ENCODE data around the gene SMAD2.
"Not testable (repeated sequence)": the region's sequence is repeated elsewhere in the genome, so short reads cannot be mapped to it uniquely, and the experiment has no call there.

The SMAD2 gene

DNA sequence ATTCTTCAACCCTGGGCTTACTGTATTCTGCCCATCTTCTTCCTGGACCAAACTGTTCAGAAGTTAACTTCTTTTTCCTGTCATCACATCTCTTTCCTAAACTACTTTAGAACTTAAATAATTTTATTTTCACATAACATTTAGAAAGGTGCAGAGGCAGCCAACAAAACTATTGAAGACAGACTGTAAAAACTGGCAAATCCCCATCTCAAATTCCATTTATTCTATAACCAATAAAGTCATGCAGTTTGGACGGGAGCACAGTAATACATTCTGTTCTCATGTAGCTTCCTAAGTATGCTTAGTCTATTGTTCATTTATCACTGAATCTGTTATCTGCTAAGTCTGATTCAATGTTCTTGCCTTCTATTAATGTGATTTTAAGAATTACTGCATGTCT lies 99.1 kb downstream of the SMAD2 start:
- DNase-seq: no peak

GRCh38 chr18:47830772-47831171 lies 99.7 kb downstream of the SMAD2 start:
- DNase-seq: no peak

DNA sequence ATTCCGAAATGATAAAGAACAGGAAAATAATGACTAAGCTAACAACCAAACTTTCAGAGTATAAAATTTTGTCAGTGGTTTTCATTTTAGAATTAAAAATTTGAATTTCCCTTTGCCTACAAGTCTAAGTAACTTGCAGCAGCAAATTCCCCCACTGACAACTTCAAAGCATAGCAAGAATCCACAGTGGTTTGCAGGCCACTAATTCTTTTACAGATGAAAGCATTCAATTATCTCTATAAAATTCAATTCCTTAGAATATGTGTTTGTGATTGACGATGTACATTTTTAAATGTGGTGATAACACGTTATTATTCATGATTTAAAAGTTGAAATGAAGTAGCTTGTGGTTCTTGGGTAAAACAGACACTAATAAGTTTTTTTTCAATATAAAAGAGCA lies 100.6 kb downstream of the SMAD2 start:
- DNase-seq: no peak

- DNase-seq: not testable (repeated sequence)
Measured at GRCh38 chr18:47828031-47828430, 102.4 kb downstream of the SMAD2 start.

DNA sequence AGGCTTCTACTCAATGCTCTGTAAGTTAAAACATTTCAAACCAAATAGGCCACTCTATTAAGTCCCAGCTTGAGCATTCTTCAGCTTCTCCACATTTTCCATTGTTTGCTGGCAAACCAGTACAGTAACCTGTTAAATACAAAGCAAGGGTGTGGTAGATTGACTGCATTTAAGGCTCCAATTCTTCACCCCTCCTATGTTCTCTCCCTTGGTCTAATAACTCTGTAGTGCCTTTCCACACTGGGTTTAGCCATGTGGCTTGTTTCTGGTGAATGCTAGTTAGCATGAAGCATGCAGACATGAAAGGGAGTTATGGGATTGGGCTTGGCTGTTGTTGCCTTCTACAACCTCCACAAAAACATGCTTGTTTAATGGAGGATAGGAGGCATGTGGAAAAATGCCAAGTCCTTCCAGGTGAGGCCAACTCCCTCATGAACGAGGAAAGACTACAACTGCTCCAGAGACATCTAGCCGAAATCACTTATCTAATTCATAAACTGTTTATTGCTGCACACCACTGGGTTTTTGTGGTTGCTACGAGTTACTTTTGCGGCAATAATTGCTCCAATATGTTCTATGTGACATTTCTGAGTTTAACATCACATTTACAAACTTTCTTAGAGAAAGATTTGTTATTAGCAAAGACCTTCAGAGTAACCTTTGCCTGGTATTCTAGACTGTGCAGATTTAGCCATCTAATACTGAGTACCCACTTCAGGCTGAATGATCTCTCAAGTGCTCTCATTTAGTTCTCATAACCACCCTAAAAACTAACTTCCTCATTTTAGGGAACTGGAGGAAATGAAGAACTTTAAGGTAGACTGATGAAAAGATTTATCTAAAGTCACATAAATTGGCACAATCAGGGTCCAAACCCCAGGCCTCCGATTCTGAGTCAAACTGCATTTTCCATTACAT lies 104.0 kb downstream of the SMAD2 start:
- DNase-seq: no peak

- no peak for DNase-seq
Measured at GRCh38 chr18:47821314-47821713, 109.1 kb downstream of the SMAD2 start.

DNA sequence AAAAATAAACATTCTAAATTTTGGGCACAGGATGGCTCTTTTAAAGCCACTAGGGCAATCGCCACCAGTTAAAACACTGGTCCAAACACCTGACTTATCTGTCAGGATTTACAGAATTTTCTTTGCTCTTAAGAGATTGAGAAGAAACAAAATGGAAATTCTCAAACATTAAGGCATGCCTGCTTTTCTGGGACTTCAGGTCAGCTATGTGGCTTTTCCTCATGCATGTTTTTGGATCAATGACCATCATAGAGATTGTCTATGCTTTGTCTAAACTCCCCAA lies 112.7 kb downstream of the SMAD2 start:
- no peak for DNase-seq

GRCh38 chr18:47817017-47817794 lies 113.3 kb downstream of the SMAD2 start:
- DNase-seq: no peak

- no peak for DNase-seq
Measured at GRCh38 chr18:47815486-47816270, 114.8 kb downstream of the SMAD2 start.

DNA sequence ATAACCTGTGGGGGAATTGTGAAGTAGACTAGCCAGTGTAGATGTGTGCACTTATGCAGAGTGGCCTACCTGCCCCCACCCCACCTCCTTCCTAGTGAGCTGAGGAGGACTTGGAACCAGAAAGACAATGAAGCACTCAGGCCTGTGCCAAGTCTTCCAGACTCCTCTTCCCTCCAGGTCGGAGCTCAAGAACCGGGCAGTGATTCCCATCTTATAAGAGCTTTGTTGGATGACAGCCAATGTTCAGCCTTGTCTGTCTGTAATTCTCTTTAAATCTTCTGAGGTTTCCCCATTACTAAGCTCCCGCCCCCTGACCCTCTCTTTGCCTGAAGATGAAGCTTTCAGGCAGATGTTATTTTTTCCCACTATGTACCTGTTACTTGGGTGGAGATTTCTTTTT lies 121.0 kb downstream of the SMAD2 start:
- no peak for DNase-seq

DNA sequence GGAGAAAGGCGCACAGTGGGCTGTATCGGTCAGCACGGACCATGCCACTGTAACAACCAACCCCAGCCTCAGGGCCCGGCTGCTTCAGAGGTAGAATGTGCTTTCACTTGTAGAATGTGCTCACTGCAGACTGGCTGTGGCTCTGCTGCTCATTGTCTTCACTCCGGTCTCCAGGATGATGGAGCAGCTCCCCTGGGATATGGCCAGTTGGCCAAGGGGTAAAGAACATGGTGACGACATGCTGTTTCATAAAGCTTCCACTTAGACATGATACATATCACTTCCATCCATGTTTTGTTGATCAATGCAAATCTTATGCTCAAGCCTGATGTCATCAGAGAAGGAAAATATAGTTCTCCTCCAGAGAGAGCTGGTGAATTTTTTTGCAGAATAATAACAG lies 127.7 kb downstream of the SMAD2 start:
- DNase-seq: no peak

DNA sequence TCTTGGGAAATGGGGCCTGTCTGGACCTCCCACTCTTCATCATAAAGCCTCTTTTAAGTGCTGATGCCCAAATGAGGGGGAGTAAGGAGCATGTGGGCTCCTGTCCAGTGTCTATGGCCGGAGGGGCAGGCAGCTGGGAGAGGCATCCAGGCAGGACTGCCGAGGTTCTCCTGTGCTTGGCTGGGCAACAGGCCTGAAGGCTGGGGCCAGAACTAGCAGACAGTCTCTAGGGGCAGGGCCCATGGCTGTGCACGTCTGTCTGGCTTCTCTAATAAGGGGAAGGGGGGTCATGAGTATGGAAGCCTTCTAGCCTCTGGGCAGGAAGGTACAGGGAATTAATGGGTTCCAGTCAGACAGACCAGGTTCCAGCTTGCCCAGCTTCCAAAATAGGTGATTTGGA lies 128.6 kb downstream of the SMAD2 start:
- no peak for DNase-seq

- DNase-seq: no peak
Measured at GRCh38 chr18:47800756-47801155, 129.7 kb downstream of the SMAD2 start.

- DNase-seq: no peak
Measured at GRCh38 chr18:47800248-47800647, 130.2 kb downstream of the SMAD2 start.

DNA sequence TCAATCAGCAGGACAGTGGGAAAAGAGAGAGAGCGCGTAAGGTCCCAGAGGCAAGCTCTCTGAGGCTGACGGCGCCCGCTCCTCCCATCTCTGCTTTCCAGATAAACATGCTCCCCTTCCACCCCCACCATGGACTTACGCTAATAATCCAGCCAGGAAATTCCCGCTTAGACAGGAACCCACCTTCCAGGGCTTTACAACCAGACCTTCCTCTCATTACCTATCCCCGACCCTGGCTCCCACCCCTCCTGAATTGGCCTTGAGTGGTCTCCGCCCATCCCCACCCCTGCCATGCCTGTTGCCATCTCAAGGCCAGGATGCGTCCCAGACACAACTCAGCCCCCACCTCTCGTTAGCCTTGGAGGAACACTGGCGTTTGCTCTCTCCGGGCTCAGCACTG lies 131.1 kb downstream of the SMAD2 start:
- DNase-seq: no peak

DNA sequence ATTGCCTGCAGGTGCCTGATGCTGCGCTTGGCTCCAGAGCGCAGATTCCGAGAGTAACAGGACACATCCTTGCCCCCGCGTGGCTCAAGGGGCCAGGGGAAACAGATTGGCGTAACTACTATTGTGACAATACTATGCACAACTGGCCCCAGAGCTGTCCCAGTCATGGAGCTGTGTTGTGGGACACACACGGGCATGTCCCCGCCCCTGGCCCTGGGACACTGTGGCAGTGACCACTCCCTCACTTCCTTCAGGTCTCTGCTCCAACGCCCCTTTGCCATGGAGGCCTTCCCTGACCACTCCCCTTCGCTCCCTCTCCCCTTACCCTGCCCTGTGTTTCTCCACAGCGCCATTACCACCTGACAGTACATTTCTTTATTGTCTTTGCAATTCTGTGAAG lies 132.1 kb downstream of the SMAD2 start:
- DNase-seq: no peak

DNA sequence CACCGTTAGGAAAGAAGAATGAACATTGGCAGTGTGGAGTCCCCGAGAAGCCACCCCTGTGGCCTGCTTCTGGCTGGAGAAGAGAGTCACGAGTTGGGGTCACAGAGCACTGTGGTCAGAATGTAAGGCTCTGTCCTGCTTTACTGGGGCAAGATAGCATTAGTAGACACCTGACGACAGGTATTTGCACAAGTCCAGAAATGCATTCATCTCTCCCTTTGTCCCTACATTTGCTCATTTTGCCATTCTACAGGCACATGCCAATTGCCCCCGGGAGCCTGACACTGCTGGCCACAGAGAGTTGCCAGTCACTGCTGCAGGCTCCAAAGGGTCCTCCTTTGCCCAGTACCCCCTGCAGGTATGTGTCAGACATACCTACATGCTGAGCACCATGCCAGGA lies 133.3 kb downstream of the SMAD2 start:
- DNase-seq: no peak

GRCh38 chr18:47795434-47795814 lies 135.0 kb downstream of the SMAD2 start:
- no peak for DNase-seq

DNA sequence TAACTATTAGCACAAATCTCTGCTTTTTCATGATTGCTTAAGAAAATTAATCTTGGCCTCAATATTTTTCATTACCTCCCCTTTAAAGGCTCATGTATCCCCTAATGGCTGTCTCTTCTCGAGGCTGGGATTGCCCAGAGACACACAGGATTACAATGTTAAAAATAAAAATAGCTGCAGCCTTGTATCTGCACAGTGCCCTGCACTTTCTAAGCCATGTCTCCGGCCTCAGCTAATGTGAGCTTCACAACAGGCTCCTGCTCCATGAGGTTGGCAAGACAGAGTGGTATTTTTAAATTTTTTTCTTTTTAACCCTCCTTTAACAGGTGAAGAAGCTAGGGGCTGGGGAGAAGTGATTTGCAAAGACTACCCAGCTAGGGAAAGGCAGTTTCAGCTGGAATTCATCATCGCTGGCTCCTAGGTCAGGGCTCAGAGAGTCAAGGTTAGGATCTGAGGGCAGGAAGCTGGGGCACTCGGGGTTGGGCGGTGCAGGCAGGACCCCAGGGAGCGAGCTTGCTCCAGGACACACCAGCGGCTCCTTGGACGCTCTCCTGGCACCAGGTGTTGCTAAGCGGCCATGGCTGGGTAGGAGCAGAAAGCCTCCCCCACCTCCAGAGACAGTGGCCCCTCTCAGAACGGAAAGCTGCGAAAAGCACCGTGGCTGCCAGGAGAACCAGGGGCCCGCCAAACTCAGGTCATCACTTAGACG lies 135.6 kb downstream of the SMAD2 start:
- DNase-seq: no peak

GRCh38 chr18:47793609-47794008 lies 136.8 kb downstream of the SMAD2 start:
- DNase-seq: no peak

- DNase-seq: no peak
Measured at GRCh38 chr18:47791461-47791985, 138.9 kb downstream of the SMAD2 start.

GRCh38 chr18:47790036-47790435 lies 140.4 kb downstream of the SMAD2 start:
- no peak for DNase-seq

DNA sequence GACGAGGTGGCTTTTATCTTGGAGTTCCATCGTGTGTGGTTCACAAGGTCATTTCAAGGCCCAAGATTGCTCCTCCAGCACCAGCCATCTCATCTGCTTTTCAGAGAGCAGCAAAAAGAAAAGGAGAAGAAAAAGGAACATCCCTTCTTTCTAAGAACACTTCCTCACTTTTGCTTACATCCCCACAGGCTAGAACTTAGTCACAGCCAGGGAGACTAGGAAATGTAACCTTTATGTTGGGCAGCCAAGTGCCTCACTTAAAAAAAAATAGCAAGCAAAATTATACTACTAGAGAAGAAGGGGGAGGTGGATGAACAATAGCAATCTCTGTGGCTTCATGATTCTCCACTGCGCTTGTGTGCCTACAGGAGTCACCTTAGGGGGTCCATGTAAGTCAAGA lies 141.8 kb downstream of the SMAD2 start:
- DNase-seq: no peak
